Measurements from ENCODE around the gene ARHGEF11. TPM values are rescaled to one million over a fixed set of nuclear protein-coding genes. Genes with fewer than 3 reads are reported as not detected.

Gene ARHGEF11
- total RNA-seq, 3 donors from 2014 or later = 31.1 to 50.4 (median 33.1) TPM

DNA sequence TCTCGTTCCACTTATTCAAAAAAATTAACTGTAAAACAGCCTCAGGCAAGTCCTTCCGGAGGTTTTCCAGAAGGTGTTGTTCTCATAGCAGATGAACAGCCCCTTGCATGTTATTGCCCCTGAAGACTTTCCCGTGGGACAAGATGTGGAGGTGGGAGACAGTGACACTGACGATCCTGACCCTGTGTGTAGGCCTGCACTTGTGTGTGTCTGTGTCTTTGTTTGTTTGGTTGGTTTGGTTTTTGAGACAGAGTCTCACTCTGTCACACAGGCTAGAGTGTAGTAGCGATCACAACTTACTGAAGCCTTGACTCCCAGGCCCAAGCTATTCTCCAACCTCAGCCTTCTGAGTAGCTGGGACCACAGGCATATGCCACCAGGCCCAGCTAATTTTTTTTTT, 41.5 kb upstream of the ARHGEF11 start:
- H3K4me1 ChIP-seq = peaks cover 0 to 14% of the 10 kb centered on the region in 2 donors
- no peaks in the 10 kb centered on the region for H3K27me3 ChIP-seq
- H3K9me3 ChIP-seq = no peaks in the 10 kb centered on the region
- H3K36me3 ChIP-seq = no peaks in the 10 kb centered on the region
- no peak for DNase-seq (ENCODE audit: low spot score in 2 of 2)
- H3K4me3 ChIP-seq = no peak overlapping the region
- intact Hi-C loops (cut with DNase I; ENCODE audit: low total_unique reads) = no loop called here
- no peak overlapping the region for H3K27ac ChIP-seq
- no peak for TF ChIP-seq CTCF (IDR thresholded peaks at IDR 0.05)

DNA sequence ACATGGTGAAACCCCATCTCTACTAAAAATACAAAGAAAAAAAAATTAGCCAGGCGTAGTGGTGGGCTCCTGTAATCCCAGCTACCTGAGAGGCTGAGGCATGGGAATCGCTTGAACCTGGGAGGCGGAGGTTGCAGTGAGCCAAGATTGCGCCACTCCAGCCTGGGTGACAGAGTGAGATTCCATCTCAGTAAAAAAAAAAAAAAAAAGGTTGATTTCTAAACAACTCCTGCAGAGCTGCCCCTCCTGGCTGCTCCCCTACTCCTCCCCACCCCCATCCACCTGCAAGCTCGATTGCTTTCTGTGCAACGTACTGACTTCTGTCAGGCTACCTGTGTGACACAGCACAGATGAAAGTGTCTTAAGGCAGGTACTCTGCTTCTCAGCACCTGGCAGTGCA, 40.8 kb upstream of the ARHGEF11 start:
- H3K27ac ChIP-seq = no peak overlapping the region
- TF ChIP-seq POLR2A (IDR thresholded peaks at IDR 0.05) (no peak), POLR2AphosphoS5 (IDR thresholded peaks at IDR 0.05) (no peak), CTCF (IDR thresholded peaks at IDR 0.05) (no peak)
- H3K36me3 ChIP-seq = no peaks in the 10 kb centered on the region
- no peak for DNase-seq (ENCODE audit: low spot score in 2 of 2)
- intact Hi-C loops (cut with DNase I; ENCODE audit: low total_unique reads) = no loop called here
- H3K4me1 ChIP-seq = peaks cover 0 to 14% of the 10 kb centered on the region in 2 donors
- H3K9me3 ChIP-seq = no peaks in the 10 kb centered on the region
- no peak overlapping the region for H3K4me3 ChIP-seq
- no peaks in the 10 kb centered on the region for H3K27me3 ChIP-seq

GRCh38 chr1:157085421-157085820, 39.9 kb upstream of the ARHGEF11 start:
- no peak for DNase-seq (ENCODE audit: low spot score in 2 of 2)
- Histone ChIP-seq H3K9me3 (no peaks in the 10 kb centered on the region), H3K36me3 (no peaks in the 10 kb centered on the region), H3K27me3 (no peaks in the 10 kb centered on the region), H3K27ac (no peak overlapping the region), H3K4me1 (peaks cover 0 to 8% of the 10 kb centered on the region in 2 donors), H3K4me3 (no peak overlapping the region)
- intact Hi-C loops (cut with DNase I; ENCODE audit: low total_unique reads) = no loop called here
- TF ChIP-seq CTCF (IDR thresholded peaks at IDR 0.05) (no peak), POLR2AphosphoS5 (IDR thresholded peaks at IDR 0.05) (no peak), POLR2A (IDR thresholded peaks at IDR 0.05) (no peak)

DNA sequence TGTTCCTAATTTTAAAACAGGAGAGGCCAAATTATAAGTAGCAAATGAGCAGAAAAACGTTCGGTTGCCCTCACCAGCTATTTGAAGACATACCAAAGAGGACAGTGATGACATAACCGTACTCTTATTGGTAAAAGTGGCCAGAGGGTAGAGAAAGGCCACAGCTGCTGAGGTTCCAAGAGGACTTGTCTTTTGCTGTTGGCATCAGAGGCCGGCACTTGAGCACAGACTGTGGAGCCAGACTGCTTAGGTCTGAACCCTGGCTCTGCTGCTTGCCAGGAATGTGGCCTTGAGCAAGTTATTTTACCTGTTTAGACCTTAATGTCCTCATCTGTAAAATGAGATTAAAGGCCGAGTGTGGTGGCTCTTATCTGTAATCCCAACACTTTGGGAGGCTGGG, 39.2 kb upstream of the ARHGEF11 start:
- no peaks in the 10 kb centered on the region for H3K27me3 ChIP-seq
- peaks cover 0 to 2% of the 10 kb centered on the region in 2 donors for H3K4me1 ChIP-seq
- intact Hi-C loops (cut with DNase I; ENCODE audit: low total_unique reads) = no loop called here
- TF ChIP-seq POLR2A (IDR thresholded peaks at IDR 0.05) (no peak), POLR2AphosphoS5 (IDR thresholded peaks at IDR 0.05) (no peak), CTCF (IDR thresholded peaks at IDR 0.05) (no peak)
- DNase-seq (ENCODE audit: low spot score in 2 of 2) = no peak
- H3K36me3 ChIP-seq = no peaks in the 10 kb centered on the region
- no peaks in the 10 kb centered on the region for H3K9me3 ChIP-seq
- H3K4me3 ChIP-seq = no peak overlapping the region
- no peak overlapping the region for H3K27ac ChIP-seq

- H3K4me3 ChIP-seq = no peak overlapping the region
- no peaks in the 10 kb centered on the region for H3K27me3 ChIP-seq
- no peaks in the 10 kb centered on the region for H3K36me3 ChIP-seq
- H3K9me3 ChIP-seq = no peaks in the 10 kb centered on the region
- no peak for DNase-seq (ENCODE audit: low spot score in 2 of 2)
- TF ChIP-seq CTCF (IDR thresholded peaks at IDR 0.05) = no peak
- no peak for TF ChIP-seq POLR2AphosphoS5 (IDR thresholded peaks at IDR 0.05)
- TF ChIP-seq POLR2A (IDR thresholded peaks at IDR 0.05) = no peak
- H3K4me1 ChIP-seq = no peaks in the 10 kb centered on the region
- no peak overlapping the region for H3K27ac ChIP-seq
- intact Hi-C loops (cut with DNase I; ENCODE audit: low total_unique reads) = no loop called here
These were observed 36.2 kb upstream of the ARHGEF11 start for GRCh38 chr1:157081707-157082106.
